Thyroid gland (tissue), 4 donors: Measurements from ENCODE around the gene THBD.

Experiments
- POLR2A ChIP-seq, 2 donors: fragments of 450-650 bp; IDR thresholded peaks; one replicate each; pipeline ENCODE4 v1.6.1; 2017; ENCODE audit warnings: antibody characterized with exemption in 2 of 2, mild to moderate bottlenecking in 2 of 2, moderate library complexity in 1 of 2
- TF ChIP-seq, protein P1 (sequence below), 6 experiments: fragments of 200-600 bp in 3 of 6; fragments of 450-650 bp in 3 of 6; sonication (generic) in 3 of 6; IDR thresholded peaks; one replicate each; pipeline ENCODE4 v1.5.1; 2016 to 2019; ENCODE audit warnings: antibody characterized with exemption in 6 of 6, mild to moderate bottlenecking in 2 of 6, inconsistent platforms in 1 of 6, moderate library complexity in 1 of 6

DNA sequence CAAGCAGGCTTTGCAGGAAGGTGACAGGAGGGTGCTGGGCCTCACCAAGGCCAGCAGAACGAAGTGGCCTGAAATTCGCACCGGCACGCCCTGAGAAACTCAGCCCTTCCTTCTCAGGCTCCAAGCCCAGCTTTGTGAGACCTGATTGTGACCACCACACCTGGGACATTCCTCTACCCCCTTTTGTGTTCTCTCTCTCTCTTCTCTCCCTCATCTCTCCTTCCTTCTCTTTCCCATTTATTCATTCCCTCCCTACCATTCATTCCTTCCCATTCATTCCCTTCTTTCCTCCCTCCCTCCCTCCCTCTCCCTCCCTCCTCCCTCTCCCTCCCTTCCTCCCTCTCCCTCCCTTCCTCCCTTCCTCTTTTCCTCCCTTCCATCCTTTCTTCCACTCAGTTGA lies 27.8 kb upstream of the THBD start:
- TF ChIP-seq, protein P1, sequence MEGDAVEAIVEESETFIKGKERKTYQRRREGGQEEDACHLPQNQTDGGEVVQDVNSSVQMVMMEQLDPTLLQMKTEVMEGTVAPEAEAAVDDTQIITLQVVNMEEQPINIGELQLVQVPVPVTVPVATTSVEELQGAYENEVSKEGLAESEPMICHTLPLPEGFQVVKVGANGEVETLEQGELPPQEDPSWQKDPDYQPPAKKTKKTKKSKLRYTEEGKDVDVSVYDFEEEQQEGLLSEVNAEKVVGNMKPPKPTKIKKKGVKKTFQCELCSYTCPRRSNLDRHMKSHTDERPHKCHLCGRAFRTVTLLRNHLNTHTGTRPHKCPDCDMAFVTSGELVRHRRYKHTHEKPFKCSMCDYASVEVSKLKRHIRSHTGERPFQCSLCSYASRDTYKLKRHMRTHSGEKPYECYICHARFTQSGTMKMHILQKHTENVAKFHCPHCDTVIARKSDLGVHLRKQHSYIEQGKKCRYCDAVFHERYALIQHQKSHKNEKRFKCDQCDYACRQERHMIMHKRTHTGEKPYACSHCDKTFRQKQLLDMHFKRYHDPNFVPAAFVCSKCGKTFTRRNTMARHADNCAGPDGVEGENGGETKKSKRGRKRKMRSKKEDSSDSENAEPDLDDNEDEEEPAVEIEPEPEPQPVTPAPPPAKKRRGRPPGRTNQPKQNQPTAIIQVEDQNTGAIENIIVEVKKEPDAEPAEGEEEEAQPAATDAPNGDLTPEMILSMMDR (IDR thresholded peaks at IDR 0.05) = no peak
- no peak for TF ChIP-seq POLR2A (IDR thresholded peaks at IDR 0.05)
